GM23248 (cell line): ENCODE measurements around the gene ULK4. TPM values are rescaled to one million over a fixed set of nuclear protein-coding genes. Genes with fewer than 3 reads are reported as not detected.

Experiments
- DNase-seq: peaks from one replicate; pipeline ENCODE4 v3.0.0-alpha.2; 2015
- H2AFZ ChIP-seq: fragments of 200-600 bp; sonication (generic); 2 replicates; pipeline ENCODE4 v1.6.1; 2016; ENCODE audit warnings: antibody characterized with exemption
- H3F3A ChIP-seq: fragments of 200-600 bp; sonication (generic); 2 replicates; pipeline ENCODE4 v1.6.1; 2016; ENCODE audit warnings: mild to moderate bottlenecking, antibody characterized with exemption, mixed run types; ENCODE audit not compliant: insufficient read depth
- H3K27ac ChIP-seq: fragments of 200-600 bp; sonication (generic); 2 replicates; pipeline ENCODE4 v1.5.1; 2016; ENCODE audit warnings: mild to moderate bottlenecking
- H3K27me3 ChIP-seq: fragments of 200-600 bp; sonication (generic); replicated peaks from 2 replicates; pipeline ENCODE4 v1.6.1; 2016; ENCODE audit warnings: mild to moderate bottlenecking; ENCODE audit not compliant: insufficient read depth
- H3K36me3 ChIP-seq: fragments of 200-600 bp; sonication (generic); 2 replicates; pipeline ENCODE4 v1.6.1; 2016; ENCODE audit warnings: low read depth, mild to moderate bottlenecking
- H3K4me1 ChIP-seq: fragments of 200-600 bp; sonication (generic); 2 replicates; pipeline ENCODE4 v1.6.1; 2016; ENCODE audit warnings: mild to moderate bottlenecking; ENCODE audit not compliant: insufficient read depth
- H3K4me2 ChIP-seq: fragments of 200-600 bp; sonication (generic); one replicate; pipeline ENCODE4 v1.6.1; 2016; ENCODE audit warnings: mild to moderate bottlenecking; ENCODE audit not compliant: unreplicated experiment
- H3K4me3 ChIP-seq: fragments of 200-600 bp; sonication (generic); 2 replicates; pipeline ENCODE4 v1.5.1; 2016; ENCODE audit warnings: mild to moderate bottlenecking
- H3K79me2 ChIP-seq: fragments of 200-600 bp; sonication (generic); 2 replicates; pipeline ENCODE4 v1.6.1; 2016; ENCODE audit warnings: mild to moderate bottlenecking; ENCODE audit not compliant: insufficient read depth
- H3K9ac ChIP-seq: fragments of 200-600 bp; sonication (generic); 2 replicates; pipeline ENCODE4 v1.6.1; 2016; ENCODE audit warnings: mild to moderate bottlenecking
- H3K9me2 ChIP-seq: fragments of 200-600 bp; sonication (generic); 2 replicates; pipeline ENCODE4 v1.6.1; 2016; ENCODE audit warnings: mixed run types, mild to moderate bottlenecking, moderate library complexity; ENCODE audit not compliant: insufficient read depth
- H3K9me3 ChIP-seq: fragments of 200-600 bp; sonication (generic); one replicate; pipeline ENCODE4 v1.6.1; 2017; ENCODE audit warnings: low read depth
- H4K20me1 ChIP-seq: fragments of 200-600 bp; sonication (generic); 2 replicates; pipeline ENCODE4 v1.6.0; 2016; ENCODE audit not compliant: insufficient read depth
- EZH2 ChIP-seq: fragments of 200-600 bp; sonication (generic); IDR thresholded peaks from 2 replicates; pipeline ENCODE4 v1.6.1; 2018; ENCODE audit warnings: antibody characterized with exemption, mild to moderate bottlenecking; ENCODE audit not compliant: insufficient read depth, poor library complexity, severe bottlenecking
- EZH2phosphoT487 ChIP-seq: fragments of 200-600 bp; sonication (generic); IDR thresholded peaks from 2 replicates; pipeline ENCODE4 v1.6.1; 2018; ENCODE audit warnings: antibody characterized with exemption, moderate library complexity, mild to moderate bottlenecking, low read depth; ENCODE audit not compliant: insufficient read depth
- WGBS, 2 experiments: methylation state at CpG; one replicate each; pipeline ENCODE4 v1.1.6; 2015 to 2017; ENCODE audit warnings: low lambda C conversion rate in 2 of 2, low coverage in 1 of 2; ENCODE audit errors: missing lambda C conversion rate in 2 of 2; 5-methylcytosine and 5-hydroxymethylcytosine counted together
- in situ Hi-C: fragments of 300-500 bp; cut with MboI; formaldehyde crosslinking; loops from 2 replicates; pipeline ENCODE4 v1.15.0; 2020
- polyA plus RNA-seq: library from polyadenylated mRNA; unstranded; fragments of >200 nt; fragmentation: Nextera tagmentation; extraction: Ambion mirVana; gene quantifications from 2 replicates; pipeline ENCODE4 v1.2.1, GENCODE V29; 2016
- total RNA-seq: library from RNA; depleted of rRNA; stranded (reverse); fragments of >200 nt; shearing (Covaris generic); gene quantifications from 2 replicates; pipeline ENCODE4 v1.2.3, GENCODE V29; 2014

Gene ULK4
- total and polyA plus RNA-seq, 2 experiments from 2014 or later = 3.5 to 20.3 TPM

DNA sequence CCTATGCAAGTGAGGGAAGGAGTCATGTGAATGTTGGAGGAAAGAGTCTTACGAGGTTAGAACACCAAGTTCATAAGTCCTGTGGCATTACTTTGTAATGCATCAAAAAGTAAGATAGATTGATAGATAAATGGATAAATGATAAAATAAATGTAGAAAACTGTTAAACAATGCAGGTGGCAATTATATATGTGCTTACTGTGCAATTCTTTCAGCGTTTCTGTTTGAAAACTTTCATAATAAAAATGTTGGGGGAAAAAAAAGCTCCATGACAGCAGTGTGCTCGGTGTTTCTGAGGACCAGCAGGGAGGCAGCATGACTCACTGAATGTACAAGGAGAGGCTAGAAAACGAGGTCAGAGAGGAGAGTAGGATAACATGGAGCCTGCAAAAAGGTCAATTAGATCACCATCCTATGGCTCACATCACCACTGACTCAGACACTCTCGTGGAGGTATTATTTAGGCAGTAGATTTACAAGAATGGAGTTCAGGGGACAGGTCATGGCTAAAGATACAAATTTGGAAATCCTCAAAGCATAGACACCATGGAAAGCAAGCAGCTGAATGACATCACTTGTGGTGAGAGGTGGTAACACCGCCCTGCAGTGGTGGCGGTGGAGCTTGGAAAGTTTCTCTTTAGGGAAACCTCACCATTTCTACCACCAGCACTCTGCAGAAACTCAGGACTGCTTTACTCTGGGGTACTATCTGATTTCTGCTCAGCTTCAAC, 542.8 kb downstream of the ULK4 start:
- Histone ChIP-seq H3K27me3 (no peaks in the 10 kb centered on the region), H3K9me3 (no peaks in the 10 kb centered on the region), H3K4me1 (peaks cover 7% of the 10 kb centered on the region; the same call in 1 of the 2 replicates), H3K4me3 (no peak overlapping the region), H3K9ac (no peak overlapping the region), H4K20me1 (no peaks in the 10 kb centered on the region), H3F3A (peaks cover 8% of the 10 kb centered on the region), H2AFZ (no peak overlapping the region), H3K27ac (no peak overlapping the region), H3K4me2 (no peak overlapping the region), H3K36me3 (no peaks in the 10 kb centered on the region), H3K9me2 (no peaks in the 10 kb centered on the region), H3K79me2 (no peaks in the 10 kb centered on the region)
- peak; percentile 72 for DNase-seq
- WGBS, 2 experiments = 32 to 35% methylated on average over 7 of the region's 7 CpGs
- no peak for TF ChIP-seq EZH2phosphoT487
- TF ChIP-seq EZH2 = no peak
- in situ Hi-C loops = no loop called here

DNA sequence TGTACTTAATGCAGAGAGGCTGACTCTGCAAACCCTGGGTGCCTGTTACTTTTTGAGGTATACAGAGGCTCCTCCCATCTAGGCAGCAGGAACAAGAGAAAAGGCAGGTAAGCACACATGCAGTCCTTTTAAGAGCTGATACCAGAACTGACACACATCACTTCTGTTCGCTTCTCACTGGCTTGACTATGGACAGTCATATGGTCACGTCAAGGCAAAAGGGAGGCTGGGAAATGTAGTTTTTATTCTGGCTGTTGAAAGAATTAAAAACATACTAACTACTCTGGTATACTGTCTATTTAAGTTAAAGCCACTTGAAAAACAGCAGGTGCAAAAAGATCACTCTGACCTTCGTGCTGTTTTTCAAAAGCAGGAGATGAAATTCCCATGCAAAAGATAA, 544.3 kb downstream of the ULK4 start:
- Histone ChIP-seq H3K4me1 (peaks cover 7% of the 10 kb centered on the region; the same call in 1 of the 2 replicates), H3K36me3 (no peaks in the 10 kb centered on the region), H3K9me3 (no peaks in the 10 kb centered on the region), H3K79me2 (no peaks in the 10 kb centered on the region), H3K9me2 (no peaks in the 10 kb centered on the region), H2AFZ (no peak overlapping the region), H3F3A (peaks cover 8% of the 10 kb centered on the region), H3K27ac (no peak overlapping the region), H4K20me1 (no peaks in the 10 kb centered on the region), H3K27me3 (no peaks in the 10 kb centered on the region), H3K4me3 (no peak overlapping the region), H3K4me2 (no peak overlapping the region), H3K9ac (no peak overlapping the region)
- TF ChIP-seq EZH2 (no peak), EZH2phosphoT487 (no peak)
- 85 to 91% methylated on average over 3 of the region's 3 CpGs for WGBS, 2 experiments
- in situ Hi-C loops = no loop called here
- no peak for DNase-seq

- no peak overlapping the region for H2AFZ ChIP-seq
- DNase-seq = no peak
- TF ChIP-seq EZH2phosphoT487 (no peak), EZH2 (no peak)
- no peak overlapping the region for H3K4me2 ChIP-seq
- H3K9ac ChIP-seq = no peak overlapping the region
- in situ Hi-C loops = no loop called here
- H3K9me3 ChIP-seq = no peaks in the 10 kb centered on the region
- no peaks in the 10 kb centered on the region for H3K79me2 ChIP-seq
- no peak overlapping the region for H3K27ac ChIP-seq
- peaks cover 5% of the 10 kb centered on the region; the same call in 1 of the 2 replicates for H3K9me2 ChIP-seq
- H3F3A ChIP-seq = no peaks in the 10 kb centered on the region
- H3K4me1 ChIP-seq = no peaks in the 10 kb centered on the region
- WGBS, 2 experiments = 73 to 81% methylated on average over 1 of the region's 1 CpG
- H3K4me3 ChIP-seq = no peak overlapping the region
- H4K20me1 ChIP-seq = no peaks in the 10 kb centered on the region
- no peaks in the 10 kb centered on the region for H3K27me3 ChIP-seq
- no peaks in the 10 kb centered on the region for H3K36me3 ChIP-seq
Observed at GRCh38 chr3:41411065-41411464, 550.8 kb downstream of the ULK4 start.

DNA sequence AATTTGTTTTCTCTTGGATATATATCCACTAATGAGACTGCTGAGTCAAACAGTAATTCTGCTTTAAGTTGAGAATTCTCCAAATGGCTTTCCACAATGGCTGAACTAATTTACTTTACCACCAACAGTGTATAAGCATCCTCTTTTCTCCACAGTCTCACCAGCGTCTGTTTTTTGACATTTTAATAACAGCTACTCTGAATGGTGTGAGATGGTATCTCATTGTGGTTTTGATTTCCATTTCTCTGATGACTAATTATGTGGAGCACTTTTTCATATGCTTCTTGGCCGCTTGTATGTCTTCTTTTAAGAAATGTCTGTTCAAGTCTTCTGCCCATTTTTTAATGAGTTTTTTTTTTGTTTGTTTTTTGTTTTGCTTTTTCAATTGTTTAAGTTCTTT, 556.4 kb downstream of the ULK4 start:
- in situ Hi-C loops = no loop called here
- H3K9me2 ChIP-seq = peaks cover 5% of the 10 kb centered on the region; the same call in 1 of the 2 replicates
- H3K79me2 ChIP-seq = no peaks in the 10 kb centered on the region
- H3K9ac ChIP-seq = no peak overlapping the region
- no peaks in the 10 kb centered on the region for H3F3A ChIP-seq
- no peak overlapping the region for H3K4me2 ChIP-seq
- H3K27ac ChIP-seq = no peak overlapping the region
- no peaks in the 10 kb centered on the region for H4K20me1 ChIP-seq
- no peak overlapping the region for H3K4me3 ChIP-seq
- H2AFZ ChIP-seq = no peak overlapping the region
- H3K4me1 ChIP-seq = no peaks in the 10 kb centered on the region
- H3K27me3 ChIP-seq = no peaks in the 10 kb centered on the region
- TF ChIP-seq EZH2phosphoT487 (no peak), EZH2 (no peak)
- WGBS, 2 experiments = 64 to 71% methylated on average over 2 of the region's 2 CpGs
- DNase-seq = peak; percentile 2
- no peaks in the 10 kb centered on the region for H3K36me3 ChIP-seq
- H3K9me3 ChIP-seq = no peaks in the 10 kb centered on the region

- no peaks in the 10 kb centered on the region for H4K20me1 ChIP-seq
- no peak overlapping the region for H3K4me3 ChIP-seq
- peaks cover 5% of the 10 kb centered on the region; the same call in 1 of the 2 replicates for H3K9me2 ChIP-seq
- no peaks in the 10 kb centered on the region for H3K27me3 ChIP-seq
- DNase-seq = no peak
- no peaks in the 10 kb centered on the region for H3K9me3 ChIP-seq
- 75 to 100% methylated on average over 1 of the region's 1 CpG for WGBS, 2 experiments
- H2AFZ ChIP-seq = no peak overlapping the region
- in situ Hi-C loops = no loop called here
- H3K27ac ChIP-seq = no peak overlapping the region
- no peaks in the 10 kb centered on the region for H3K36me3 ChIP-seq
- H3K4me1 ChIP-seq = no peaks in the 10 kb centered on the region
- TF ChIP-seq EZH2phosphoT487 (no peak), EZH2 (no peak)
- no peaks in the 10 kb centered on the region for H3K79me2 ChIP-seq
- H3K4me2 ChIP-seq = no peak overlapping the region
- no peaks in the 10 kb centered on the region for H3F3A ChIP-seq
- H3K9ac ChIP-seq = no peak overlapping the region
Observed at GRCh38 chr3:41404582-41404981, 557.3 kb downstream of the ULK4 start.
